Endometrium (tissue), 2 donors: Measurements from ENCODE around the gene STPG3.

Experiments used
- FAIRE-seq: peaks from 2 replicates; lab custom pipeline; 2012; peaks lifted over from hg19 to GRCh38; lab: Jason Lieb, UNC
- donor health status: control.
- donor health status: control.

Gene STPG3

DNA sequence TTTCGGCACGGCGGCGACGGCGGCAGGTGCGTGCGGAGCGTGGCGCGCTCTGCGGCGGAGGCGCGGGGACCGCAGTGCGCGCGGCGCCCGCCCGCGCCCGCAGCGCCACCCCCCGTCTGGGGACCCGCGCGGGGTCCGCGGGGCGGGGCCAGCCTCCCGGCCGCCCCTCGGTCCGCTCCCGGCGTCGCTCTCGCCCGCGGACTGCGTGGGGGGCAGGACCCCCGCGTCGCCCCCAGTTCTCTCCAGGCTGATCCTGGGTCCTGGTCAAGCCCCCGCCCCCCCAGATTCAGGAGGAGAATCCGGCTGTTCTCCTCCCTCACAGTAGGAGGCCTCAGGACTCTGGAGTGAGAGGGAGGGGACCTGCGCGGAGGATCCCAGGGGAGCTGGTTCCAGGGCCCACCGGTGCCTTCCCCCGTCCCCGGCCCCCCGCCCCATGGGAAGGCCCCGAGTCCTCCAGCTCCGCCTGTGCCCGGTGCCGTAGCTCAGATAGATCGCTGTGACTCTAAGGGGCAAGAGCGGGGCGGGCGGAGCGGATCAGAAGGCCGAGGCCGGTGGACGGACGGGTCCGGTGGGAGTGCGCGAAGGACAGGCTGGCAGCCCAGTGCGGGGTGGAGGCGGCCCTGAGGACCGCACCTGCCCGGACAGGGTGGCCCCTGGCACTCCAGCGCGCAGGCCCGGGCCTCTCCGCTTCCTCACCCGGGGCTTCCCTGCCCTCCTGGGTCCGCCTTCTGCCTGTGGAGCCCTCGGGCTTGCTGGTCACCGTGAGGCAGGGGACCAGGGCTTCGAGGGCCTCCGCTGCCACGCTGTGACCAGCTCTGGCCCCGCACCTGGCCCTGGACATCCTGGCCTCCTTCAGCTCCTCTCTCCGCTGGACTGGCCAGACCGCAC lies 28.7 kb upstream of the STPG3 start, which contains the start of gene RNF208:
Gene RNF208 (minus strand): TSS at position 51 of the 888 bp plus-strand sequence. CDS start 1,028 bp downstream, outside the sequence.
- no peak for FAIRE-seq

DNA sequence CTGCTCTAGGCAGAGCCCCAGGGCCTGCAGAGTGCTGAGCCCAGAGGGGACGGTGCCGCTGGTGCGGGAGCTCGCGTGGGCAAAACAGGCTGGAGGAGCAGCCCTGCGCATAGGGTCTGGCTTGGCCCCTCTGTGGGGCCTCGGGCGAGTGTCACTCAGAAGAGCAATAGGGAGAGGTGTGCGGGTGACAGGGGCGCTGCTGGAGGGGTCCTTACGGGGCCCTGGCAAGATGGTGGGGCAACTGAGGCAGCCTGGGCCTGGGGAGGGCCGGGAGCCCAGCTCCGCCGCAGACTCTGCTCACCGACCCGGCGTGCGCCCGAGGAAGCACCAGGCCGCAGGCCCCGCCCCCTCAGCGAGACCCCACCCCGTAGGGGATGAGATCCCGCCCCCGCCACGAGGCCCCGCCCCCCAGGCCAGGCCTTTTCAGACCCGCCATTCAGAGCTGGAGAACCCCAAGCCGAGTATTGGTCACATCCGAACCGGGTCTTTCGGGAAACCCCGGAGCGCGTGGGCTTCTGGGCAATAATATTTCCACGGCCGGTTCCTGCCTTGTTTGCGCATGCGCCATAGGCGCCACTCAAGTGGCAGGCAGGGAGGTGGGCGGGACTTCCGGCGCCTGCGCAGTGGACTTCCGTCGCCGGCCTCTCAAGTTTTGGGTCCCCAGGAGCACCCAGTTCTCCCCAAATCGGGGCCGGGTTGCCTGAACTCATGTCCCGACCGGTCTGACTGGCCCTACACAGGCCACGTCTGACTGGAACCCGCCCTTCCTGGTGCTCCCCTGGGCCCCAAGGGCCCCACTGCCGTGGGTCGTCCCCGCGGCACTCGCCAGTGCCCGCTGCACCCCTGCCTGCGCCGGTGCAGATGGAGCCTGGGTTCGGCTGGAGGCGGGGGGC lies 27.8 kb upstream of the STPG3 start:
- peak; percentile 67 for FAIRE-seq

DNA sequence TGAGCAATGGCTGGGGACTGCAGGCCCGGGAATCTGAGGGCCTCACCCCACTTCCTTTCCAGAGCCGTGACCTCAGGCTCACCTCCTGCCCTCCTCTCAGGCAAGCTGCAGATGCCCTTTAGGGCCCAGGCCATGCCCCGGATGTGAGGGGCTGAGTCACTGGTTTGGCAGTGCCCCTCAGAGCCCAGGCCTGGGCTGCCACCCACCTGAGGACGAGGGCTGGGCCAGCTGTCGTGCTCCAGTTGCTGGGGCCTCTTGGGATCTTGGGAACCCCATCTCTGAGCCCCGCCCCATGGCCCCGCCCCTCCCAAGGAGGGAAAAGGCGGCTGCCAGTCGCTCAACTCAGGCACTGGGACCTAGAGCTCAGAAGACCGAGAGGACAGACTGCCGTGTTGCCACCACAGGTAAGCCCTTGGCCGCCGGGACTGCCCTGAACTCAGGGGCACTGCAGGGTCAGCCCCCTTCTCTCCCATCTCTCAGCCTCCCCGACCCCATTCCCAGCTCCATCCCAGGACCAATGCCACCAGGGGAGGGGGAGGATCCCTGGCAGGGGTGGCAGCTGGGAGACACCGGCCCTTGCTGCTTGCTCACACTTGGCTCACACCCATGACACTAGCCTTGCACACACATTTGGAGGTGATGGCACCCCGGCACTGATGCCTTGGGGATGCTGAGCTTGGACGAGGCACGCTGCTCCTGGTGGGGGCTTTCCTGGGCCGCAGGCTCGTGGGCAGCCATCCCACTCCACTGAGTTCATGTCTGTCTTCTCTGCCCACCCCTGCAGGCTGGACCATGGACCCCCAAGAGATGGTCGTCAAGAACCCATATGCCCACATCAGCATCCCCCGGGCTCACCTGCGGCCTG lies 26.0 kb upstream of the STPG3 start, which contains the start of gene CYSRT1:
Gene CYSRT1 (plus strand): TSS at position 345 of the 865 bp plus-strand sequence. CDS start 448 bp downstream, at position 793.
- FAIRE-seq = no peak

DNA sequence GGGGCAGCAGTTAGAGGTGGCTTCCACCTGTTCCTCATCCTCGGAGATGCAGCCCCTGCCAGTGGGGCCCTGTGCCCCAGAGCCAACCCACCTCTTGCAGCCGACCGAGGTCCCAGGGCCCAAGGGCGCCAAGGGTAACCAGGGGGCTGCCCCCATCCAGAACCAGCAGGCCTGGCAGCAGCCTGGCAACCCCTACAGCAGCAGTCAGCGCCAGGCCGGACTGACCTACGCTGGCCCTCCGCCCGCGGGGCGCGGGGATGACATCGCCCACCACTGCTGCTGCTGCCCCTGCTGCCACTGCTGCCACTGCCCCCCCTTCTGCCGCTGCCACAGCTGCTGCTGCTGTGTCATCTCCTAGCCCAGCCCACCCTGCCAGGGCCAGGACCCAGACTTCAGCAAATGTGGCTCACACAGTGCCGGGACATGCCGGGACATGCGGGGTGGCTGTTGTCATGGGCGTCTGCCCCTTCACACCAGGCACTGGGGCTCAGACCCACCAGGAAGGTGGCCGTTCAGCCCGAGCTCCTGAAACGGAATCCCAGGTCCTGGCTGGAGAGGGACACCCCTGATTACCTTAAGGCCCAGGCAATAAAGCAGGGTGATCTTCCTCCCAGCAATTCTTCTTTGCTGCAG lies 25.3 kb upstream of the STPG3 start:
- FAIRE-seq = no peak

DNA sequence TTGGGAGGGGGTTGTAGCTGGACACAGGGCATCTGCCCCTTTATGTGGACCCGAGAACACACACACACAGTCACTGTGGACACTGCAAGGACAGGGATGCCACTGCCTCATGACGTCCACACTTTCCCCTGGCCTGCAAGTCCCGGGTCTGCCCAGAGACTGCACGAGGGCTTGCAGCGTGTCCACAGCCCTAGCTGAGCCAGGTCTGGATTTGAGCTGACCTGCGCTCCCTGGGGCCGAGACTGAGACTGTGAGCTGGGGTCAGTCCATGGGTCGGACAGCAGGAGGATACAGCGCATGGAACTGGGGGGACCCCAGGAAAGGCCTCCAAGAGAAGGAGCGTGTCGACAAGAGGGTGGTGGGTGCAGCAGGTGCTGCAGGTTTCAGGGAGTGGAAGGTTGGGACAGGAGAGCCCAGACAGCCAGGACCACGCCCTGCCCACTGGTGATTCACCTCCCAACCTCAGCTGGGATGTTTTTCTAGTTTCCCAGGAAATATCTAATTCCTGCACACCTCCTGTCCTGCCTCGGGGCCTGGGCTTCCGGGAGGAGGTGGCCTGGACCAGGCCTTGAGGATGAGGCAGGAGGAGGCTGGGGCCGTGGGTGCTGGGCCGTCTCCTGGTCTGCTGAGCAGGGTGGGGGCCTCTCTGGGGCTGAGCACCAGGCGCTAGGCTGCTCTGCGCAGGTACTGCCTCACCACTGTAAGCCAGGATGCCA lies 24.6 kb upstream of the STPG3 start:
- FAIRE-seq = no peak

DNA sequence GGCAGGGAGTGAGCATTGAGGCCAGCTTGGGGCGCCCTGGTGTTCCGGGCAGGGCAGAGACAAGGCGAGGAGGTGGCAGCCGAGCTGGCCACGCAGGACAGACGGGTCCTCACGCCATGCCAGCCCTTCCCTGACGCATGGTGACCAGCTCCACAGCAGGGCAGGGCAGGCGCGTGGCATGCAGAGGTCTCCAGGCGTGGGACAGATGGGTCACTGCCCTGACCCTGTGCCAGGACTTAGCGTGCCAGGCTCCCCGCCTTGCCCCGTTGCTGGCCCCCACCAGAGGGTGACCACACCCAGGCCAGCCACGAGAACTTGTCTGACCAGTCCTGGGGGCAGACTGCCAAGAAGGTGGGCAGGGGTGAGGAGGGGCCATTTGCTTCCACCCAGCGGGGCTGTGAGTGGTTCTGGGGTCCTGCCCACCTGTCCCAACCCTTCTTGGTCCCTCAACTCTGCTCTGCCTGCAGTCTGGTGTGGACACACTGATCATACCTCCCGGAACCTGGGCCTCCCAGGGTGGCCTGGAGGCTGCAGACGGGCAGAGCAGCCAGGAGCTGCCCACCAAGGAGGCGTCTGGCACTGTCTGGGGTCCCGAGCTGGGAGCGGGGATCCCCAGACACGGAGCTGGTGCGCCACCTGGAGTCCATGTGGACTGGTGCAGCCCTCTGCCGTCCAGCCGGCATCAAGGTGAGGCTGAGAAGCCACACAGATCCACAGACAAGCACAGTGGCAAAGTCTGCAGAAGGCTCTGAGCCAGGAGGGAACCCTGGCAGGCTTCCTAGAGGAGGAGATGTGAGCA lies 23.8 kb upstream of the STPG3 start, which contains the start of gene RNF224:
Gene RNF224 (plus strand): TSS at position 449 of the 799 bp plus-strand sequence. CDS start 834 bp downstream, outside the sequence.
- FAIRE-seq = no peak

DNA sequence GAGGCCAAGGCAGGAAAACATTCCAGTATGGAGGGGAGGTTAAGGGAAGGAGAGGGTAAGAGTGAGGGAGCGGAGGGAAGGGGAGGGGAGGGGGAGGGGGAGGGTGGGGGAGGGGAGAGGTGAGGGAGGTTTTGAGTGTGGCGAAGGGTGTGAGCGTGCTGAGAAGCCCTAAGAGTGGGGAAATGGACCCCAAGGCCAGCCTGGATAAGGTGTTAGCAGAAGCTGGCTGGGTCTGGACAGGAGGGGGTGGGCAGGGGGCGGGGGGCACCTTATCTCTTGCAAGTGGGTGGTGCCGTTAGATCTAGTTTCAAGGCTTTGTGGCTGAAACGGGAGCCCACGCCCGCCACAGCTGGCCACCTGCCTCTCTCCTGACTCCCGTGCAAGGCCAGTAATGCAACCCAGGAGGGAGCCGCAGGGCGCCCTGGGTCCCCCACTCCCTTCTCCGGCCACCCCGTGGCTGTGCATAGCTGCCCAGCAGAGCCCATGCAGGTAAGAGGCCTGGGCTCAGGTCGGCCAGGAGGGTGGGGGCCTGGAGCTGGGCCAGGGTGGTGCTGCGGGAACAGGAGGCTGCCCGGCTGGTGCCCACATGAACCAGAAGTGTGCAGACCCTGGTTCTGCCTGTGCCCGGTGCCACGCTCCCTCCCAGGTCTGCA lies 23.1 kb upstream of the STPG3 start:
- no peak for FAIRE-seq

DNA sequence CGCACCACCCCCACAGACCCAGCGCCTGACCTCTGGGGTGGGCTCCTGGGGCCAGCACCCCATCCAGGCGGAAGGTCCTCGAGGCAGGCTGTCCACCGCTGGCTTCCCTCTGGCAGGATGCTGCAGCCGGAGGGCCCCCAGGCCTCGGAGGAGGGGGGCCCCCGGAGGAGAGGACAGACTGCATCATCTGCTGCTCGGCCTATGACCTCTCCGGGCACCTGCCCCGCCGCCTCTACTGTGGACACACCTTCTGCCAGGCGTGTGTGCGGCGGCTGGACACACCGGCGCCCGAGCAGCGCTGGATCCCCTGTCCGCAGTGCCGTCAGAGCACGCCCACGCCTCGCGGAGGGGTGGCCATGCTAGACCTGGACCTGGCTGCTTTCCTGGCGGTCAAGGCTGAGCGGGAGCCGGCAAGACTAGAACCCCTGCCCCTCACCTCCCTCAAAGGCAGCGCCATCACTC lies 22.5 kb upstream of the STPG3 start:
- no peak for FAIRE-seq

DNA sequence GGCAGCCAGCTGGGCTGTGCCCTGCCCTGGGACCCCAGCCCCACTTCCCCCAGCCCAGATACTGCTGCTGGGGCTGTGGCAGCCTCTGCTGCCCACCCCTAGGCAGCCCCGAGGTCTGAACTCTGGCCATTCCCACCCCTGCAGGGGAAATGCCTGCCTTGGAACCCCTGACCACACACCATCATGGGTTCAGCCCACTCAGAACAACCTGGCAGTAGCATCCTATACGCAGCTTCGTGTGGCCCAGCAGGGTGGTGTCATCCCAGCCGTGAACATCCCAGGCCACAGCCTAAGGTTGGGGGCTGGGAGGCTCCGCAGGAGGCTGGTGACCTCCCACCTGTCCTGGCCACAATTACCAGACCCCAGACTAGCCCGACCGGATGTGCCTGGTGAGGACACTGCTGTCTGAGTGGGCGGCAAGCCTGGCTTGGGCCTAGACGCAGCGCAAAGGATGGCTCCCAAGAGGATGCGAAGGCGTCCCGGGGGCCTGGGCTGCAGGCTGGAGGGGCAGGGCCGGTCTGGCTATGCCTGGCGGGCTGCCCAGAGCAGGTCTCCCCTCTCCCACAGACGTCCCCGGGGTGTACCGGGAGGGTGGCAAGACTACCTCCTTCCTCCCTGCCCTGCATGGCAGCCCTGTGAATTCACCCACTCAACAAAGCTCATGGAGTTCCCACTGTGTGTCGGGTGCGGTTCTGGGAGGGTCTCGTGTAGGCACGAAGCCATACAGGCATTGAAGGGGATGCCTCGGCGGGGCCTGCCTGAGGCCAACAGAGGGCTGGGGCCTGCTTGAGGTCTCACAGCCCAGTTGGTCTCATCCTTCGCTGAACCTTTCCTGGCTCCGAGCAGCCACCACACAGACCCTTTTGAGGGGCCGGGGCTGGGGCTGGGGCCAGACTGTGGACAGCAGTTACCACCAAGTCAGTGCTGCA lies 21.9 kb upstream of the STPG3 start:
- no peak for FAIRE-seq

DNA sequence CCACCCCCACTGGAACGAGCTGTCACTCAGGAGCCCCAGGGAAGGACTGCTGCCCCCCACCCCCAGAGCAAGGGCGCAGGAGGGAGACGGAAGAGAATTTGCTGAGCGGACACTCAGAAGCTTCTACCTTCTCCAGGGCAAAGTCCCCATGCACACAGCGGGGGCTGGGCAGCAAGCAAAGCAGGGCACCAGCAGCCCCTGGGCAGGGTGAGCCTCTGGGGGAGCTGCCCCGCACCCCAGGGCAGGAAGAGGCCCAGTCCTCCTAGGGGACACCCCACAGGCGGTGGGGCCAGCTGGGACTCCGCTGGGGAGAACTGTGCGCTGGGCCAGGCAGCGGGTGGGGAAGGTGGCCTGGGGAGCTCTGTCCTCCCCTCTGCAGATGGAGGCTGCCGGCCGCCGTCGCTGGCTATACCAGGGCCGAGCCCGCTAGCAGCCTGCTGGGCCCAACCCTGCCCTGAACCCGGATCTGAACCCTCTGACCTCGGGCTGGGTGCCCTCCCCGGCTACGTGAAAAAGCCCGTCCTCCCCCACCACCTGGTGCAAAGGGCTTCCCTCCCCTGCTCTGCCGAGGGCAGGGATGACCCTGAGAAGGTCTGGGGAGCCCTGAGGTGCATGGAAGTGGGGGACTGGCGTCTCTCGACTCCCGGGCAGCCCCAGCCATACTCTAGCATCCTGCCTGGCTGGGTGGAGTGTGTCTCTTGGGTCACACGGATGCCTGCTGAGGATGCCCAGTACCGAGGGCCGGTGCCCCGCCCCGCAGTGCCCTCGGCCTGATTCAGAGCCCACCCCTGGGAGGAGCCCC lies 21.0 kb upstream of the STPG3 start:
- FAIRE-seq = no peak

DNA sequence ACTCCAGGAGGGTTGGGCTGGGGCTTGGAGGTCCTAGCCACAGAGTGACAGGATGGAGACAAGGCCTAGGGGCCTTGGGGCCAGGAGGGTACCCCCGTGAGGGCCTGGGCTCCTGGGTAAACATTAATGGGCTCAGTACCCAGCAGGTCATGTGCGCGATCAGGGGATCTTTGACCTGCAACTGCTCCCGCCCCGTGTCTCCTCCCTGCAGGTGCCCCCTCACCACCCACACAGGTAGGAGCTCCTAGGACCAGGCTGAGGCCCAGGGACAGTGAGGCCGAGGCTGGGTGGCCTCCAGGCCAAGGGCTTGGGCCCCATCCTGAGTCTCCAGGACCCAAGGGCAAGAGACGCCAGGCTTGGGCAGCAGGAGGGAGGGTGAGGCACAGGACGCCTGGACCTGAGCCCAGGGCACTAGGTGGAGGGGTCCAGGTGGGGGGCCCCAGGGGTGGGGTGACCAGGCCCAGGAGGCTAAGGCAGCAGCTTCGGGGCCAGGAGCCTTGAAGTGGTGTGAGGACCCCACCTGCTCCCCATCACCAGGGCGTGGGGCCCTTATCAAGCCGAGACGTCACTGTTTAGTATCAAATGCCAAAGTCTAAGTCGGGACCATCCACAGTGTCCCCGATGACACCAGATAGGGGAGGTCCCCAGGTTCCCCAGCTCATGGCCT lies 20.2 kb upstream of the STPG3 start, which contains the start of gene SLC34A3:
Gene SLC34A3 (plus strand): TSS at position 197 of the 667 bp plus-strand sequence. CDS start 802 bp downstream, outside the sequence.
- FAIRE-seq = no peak

DNA sequence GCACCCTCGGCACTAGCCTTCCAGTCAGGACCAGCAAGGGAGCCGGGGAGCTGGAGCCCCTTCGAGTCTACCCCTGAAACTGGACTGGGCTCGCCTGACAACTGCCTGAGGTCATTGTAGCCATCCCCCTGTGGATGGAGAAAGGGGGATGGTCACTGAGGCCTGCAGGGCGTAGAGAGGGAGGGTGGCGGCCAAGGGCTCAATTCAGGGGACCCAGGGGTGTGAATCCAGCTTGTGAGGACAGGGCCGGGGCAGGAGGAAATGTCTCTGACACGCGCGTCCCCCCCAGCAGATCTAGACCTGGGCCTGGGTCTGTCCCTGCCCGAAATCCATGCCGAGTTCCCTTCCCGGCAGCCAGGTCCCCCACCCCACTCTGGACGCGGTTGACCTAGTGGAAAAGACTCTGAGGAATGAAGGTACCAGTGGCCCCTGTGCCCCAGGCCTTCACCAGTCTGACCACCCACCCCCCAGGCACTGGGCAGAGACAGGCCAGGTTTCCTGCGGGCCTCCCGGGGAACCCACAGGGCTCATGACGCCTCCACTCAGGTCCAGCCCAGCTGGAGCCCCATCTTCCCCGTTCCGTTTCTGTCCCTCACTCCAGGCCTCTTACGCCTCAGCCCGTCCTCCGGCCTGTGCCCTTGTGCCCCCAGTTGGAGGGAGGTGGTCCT lies 19.6 kb upstream of the STPG3 start:
- no peak for FAIRE-seq

DNA sequence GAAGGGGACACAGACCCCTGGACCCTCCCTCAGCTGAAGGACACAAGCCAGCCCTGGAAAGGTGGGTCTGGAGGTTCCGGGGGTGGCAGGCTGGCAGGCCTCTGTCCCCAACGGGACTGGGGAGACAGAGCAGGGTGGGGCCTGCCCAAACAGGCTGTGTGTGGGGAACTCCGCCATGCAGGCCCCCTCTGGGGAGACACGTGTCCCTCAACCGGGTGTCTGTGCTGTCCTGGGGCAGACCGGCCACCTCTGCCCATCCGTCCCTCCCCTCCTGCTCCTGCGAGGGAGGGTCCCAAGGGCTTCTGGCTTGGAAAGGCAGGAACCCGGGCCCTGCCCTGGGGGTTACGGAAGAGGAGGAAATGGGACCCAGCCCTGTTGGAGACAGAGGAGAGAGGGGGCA lies 19.0 kb upstream of the STPG3 start:
- FAIRE-seq = no peak

DNA sequence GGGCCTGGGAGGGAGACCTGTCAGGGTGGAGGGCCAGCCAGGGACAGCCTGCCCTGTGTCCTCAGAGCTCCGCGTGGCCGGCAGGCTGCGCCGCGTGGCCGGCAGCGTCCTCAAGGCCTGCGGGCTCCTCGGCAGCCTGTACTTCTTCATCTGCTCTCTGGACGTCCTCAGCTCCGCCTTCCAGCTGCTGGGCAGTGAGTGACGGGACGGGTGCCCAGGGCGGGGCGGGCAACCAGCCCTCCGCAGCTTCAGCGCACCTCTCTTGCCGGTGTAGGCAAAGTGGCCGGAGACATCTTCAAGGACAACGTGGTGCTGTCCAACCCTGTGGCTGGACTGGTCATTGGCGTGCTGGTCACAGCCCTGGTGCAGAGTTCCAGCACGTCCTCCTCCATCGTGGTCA lies 18.6 kb upstream of the STPG3 start:
- no peak for FAIRE-seq

DNA sequence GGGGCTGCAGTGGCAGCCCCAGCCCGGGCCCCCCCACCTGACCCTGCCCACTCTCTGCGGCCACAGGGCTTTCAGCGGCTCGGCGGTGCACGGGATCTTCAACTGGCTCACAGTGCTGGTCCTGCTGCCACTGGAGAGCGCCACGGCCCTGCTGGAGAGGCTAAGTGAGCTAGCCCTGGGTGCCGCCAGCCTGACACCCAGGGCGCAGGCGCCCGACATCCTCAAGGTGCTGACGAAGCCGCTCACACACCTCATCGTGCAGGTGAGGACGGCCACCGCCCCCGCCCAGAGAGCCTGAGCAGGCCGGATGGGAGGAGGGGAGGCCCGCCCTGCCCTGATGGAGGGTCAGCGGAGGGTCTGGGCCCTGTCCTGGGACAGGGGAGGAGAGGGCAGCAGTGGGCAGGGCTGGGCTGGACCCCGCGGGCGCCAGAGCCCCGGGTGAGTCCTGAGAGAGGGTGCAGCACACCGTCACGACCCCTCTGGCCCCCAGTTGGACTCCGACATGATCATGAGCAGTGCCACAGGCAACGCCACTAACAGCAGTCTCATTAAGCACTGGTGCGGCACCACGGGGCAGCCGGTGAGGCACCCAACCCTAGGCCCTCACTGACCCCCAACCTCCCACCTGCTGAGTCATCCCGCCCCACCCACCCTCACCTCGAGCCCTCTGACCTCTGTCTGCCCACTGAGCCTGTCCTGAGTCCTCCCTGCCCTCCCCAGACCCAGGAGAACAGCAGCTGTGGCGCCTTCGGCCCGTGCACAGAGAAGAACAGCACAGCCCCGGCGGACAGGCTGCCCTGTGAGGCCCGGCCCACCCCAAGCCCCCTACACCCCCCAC lies 17.7 kb upstream of the STPG3 start:
- no peak for FAIRE-seq
